Measurements from ENCODE around the gene TDRD9.

GRCh38 chr14:104034976-104035699 is 106.9 kb downstream of the TDRD9 start:
- TF ChIP-seq CTCF (IDR thresholded peaks at IDR 0.05) (no peak), POLR2A (IDR thresholded peaks at IDR 0.05) (no peak)

Data from breast epithelium (tissue), 3 donors.